Mesothelial cell of epicardium (in vitro differentiated cells): ENCODE measurements around the gene USP40. TPM values are rescaled to one million over a fixed set of nuclear protein-coding genes. Genes with fewer than 3 reads are reported as not detected.

ENCODE experiments used
- DNase-seq, 2 experiments: peaks; one replicate each; pipeline ENCODE4 v3.0.0; 2021; ENCODE audit warnings: low spot score in 2 of 2; ENCODE audit not compliant: unreplicated experiment in 2 of 2
- H3K27ac Mint-ChIP-seq: 2 replicates; pipeline ENCODE4 v1.8.0; 2021; ENCODE audit warnings: mixed read lengths
- H3K27me3 Mint-ChIP-seq: 2 replicates; pipeline ENCODE4 v1.8.0; 2021; ENCODE audit warnings: low read depth, mixed read lengths
- H3K36me3 Mint-ChIP-seq: 2 replicates; pipeline ENCODE4 v1.8.0; 2021; ENCODE audit warnings: mixed read lengths
- H3K4me1 Mint-ChIP-seq: 2 replicates; pipeline ENCODE4 v1.8.0; 2021; ENCODE audit warnings: mixed read lengths
- H3K4me3 Mint-ChIP-seq: 2 replicates; pipeline ENCODE4 v1.8.0; 2021; ENCODE audit warnings: mild to moderate bottlenecking, moderate library complexity, mixed read lengths
- H3K9me3 Mint-ChIP-seq: 2 replicates; pipeline ENCODE4 v1.8.0; 2021; ENCODE audit warnings: mixed read lengths
- total RNA-seq: library from RNA; stranded (reverse); gene quantifications from 3 replicates; pipeline ENCODE4 v1.2.1, GENCODE V29; 2021
- TF ChIP-seq, protein P1 (sequence below): fragments of 200-600 bp; sonication (generic); IDR thresholded peaks from one replicate; pipeline ENCODE4 v1.5.0; 2021; ENCODE audit warnings: antibody characterized with exemption; ENCODE audit not compliant: unreplicated experiment

Gene USP40
- total RNA-seq, 1 donor from 2014 or later, result 51.0 TPM

DNA sequence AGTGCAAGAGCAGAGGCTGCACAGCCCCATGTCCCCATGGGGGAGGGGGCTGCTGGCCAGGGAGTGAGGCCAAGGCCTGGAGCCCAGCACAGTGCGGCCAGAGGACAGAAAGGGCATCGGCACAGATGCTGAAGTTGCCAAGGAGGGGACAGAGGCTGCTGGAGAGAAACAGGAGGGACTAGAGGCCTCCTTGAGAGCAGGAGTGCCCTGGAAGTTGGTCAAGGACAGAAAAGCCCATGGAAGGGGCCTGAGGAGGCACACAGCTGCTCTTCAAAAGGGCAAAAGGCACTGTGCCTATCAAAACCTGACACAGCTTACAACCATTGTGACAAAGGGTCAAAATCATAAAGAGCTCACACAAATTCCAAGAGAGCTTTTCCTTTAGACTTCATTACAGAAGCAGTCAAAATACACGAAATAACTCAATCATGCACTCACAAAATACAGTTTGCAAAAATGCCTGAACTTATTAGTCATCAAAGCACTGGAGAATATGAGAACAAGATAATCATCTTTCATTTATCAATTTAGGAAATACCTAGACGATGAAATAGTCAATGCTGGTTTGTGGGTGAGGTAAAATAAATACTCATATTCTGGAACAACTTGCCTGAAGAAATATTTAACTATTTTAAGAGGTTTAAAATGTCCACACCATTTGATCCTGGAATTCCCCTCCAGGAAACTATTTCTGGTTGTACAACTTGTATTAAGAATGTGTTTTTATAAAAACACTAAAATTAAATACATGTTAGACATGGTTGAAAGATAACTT, 79.6 kb downstream of the USP40 start:
- peak overlapping the region; percentile 87 for H3K27ac Mint-ChIP-seq
- H3K4me3 Mint-ChIP-seq, result no peak overlapping the region
- H3K4me1 Mint-ChIP-seq, result peaks cover 55% of the 10 kb centered on the region
- no peak for DNase-seq
- H3K36me3 Mint-ChIP-seq, result peaks cover 43% of the 10 kb centered on the region
- TF ChIP-seq, protein P1, sequence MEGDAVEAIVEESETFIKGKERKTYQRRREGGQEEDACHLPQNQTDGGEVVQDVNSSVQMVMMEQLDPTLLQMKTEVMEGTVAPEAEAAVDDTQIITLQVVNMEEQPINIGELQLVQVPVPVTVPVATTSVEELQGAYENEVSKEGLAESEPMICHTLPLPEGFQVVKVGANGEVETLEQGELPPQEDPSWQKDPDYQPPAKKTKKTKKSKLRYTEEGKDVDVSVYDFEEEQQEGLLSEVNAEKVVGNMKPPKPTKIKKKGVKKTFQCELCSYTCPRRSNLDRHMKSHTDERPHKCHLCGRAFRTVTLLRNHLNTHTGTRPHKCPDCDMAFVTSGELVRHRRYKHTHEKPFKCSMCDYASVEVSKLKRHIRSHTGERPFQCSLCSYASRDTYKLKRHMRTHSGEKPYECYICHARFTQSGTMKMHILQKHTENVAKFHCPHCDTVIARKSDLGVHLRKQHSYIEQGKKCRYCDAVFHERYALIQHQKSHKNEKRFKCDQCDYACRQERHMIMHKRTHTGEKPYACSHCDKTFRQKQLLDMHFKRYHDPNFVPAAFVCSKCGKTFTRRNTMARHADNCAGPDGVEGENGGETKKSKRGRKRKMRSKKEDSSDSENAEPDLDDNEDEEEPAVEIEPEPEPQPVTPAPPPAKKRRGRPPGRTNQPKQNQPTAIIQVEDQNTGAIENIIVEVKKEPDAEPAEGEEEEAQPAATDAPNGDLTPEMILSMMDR, result no peak
- H3K27me3 Mint-ChIP-seq, result no peaks in the 10 kb centered on the region
- H3K9me3 Mint-ChIP-seq, result no peaks in the 10 kb centered on the region

GRCh38 chr2:233486357-233486756, 80.2 kb downstream of the USP40 start:
- Mint-ChIP-seq H3K4me1 (peaks cover 56% of the 10 kb centered on the region), H3K4me3 (no peak overlapping the region), H3K36me3 (peaks cover 49% of the 10 kb centered on the region), H3K27ac (peak overlapping the region; percentile 87), H3K27me3 (no peaks in the 10 kb centered on the region), H3K9me3 (no peaks in the 10 kb centered on the region)
- no peak for DNase-seq
- TF ChIP-seq, protein P1, result no peak

DNA sequence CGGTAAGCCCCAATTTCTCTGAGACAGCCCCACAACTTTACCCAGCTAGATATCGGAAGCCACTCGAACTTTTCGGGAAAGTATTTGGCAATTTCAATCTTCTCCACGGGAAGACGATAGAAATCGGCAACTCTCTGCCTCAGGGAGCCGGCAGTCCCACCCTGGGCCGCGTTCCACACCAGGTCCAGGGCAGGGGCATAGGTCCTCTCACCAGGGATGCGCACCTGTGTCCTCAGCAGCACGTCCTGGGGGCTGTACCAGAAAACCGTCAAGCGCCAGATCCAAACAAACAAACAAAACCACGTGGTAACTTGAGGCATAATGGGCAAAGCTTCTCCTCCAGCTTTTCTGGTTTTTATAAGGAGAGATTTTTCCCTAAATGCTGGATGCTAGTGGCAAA, 80.9 kb downstream of the USP40 start:
- DNase-seq, result no peak
- Mint-ChIP-seq H3K9me3 (no peaks in the 10 kb centered on the region), H3K27me3 (no peaks in the 10 kb centered on the region), H3K4me1 (peaks cover 55% of the 10 kb centered on the region), H3K4me3 (no peak overlapping the region), H3K27ac (peak overlapping the region; percentile 87), H3K36me3 (peaks cover 51% of the 10 kb centered on the region)
- TF ChIP-seq, protein P1, result no peak

- Mint-ChIP-seq H3K4me1 (peaks cover 27% of the 10 kb centered on the region), H3K9me3 (no peaks in the 10 kb centered on the region), H3K4me3 (no peak overlapping the region), H3K27ac (no peak overlapping the region), H3K27me3 (no peaks in the 10 kb centered on the region), H3K36me3 (peaks cover 43% of the 10 kb centered on the region)
- DNase-seq, result no peak
- TF ChIP-seq, protein P1, result no peak
Observed at GRCh38 chr2:233482616-233483015, 84.0 kb downstream of the USP40 start.

DNA sequence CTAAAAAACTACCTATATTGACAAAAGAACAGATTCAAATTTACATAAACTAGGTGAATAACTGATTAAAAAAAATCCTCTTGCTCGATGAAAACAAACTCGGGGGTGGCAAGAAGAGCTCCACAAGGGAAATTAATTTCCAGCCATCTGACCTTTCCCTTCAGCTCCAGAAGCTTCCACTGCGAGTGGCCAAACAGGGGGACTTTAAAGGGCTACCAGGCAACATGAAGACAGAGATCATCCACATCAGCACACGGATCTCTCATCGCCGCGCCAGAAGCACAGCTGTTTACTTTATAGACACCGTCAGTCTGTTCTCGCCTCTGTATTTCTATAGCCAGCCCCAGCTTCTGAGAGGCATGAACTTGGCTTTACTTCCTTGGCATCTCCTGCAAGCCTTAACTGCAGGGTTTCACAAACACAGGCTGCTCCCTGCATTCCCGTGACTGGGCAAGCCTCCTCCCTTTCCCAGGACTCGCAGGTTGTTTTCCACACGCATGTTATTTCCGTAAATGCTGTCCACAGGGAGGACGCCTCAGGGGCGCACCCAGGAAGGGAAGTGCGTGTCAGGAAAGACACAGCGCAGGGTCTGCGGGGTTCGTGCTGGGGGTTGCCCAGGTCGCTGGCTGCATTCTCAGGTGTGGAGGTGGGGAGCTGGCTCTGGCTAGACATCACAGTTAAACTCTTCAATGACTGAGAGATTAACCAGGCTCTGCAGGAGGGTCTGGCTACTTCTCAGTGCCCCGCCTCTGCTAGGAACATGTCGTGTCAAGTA, 85.0 kb downstream of the USP40 start:
- H3K4me3 Mint-ChIP-seq, result no peak overlapping the region
- peaks cover 17% of the 10 kb centered on the region for H3K4me1 Mint-ChIP-seq
- peaks cover 44% of the 10 kb centered on the region for H3K36me3 Mint-ChIP-seq
- H3K27me3 Mint-ChIP-seq, result no peaks in the 10 kb centered on the region
- DNase-seq, result no peak
- H3K9me3 Mint-ChIP-seq, result no peaks in the 10 kb centered on the region
- H3K27ac Mint-ChIP-seq, result peak overlapping the region; percentile 80
- TF ChIP-seq, protein P1, result no peak
